ENCODE data around the gene C5orf63. TPM values are rescaled to one million over a fixed set of nuclear protein-coding genes. Genes with fewer than 3 reads are reported as not detected.
"Not testable (repeated sequence)": the region's sequence is repeated elsewhere in the genome, so short reads cannot be mapped to it uniquely, and the experiment has no call there.

Gene C5orf63
- total RNA-seq, 2 experiments from 2014 or later, result 9.5 TPM

DNA sequence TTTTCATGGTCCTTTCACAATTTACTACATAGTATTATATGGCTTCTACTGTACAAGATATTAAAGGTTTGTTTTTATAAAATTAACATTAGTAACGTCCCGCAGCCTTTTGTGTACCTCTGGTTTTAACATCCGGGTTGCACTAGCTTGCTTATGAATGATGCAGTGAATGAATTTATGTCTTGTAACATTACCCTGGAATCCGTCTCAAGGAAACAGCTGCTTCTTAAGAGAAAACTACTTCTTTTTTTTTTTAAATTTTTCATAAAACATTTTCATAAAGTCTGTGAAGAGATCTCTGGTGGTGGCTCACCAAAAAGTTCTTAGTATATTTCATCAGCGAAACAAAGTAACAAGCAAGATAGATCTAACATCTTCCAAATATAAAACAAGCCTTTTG is 66.6 kb downstream of the C5orf63 start:
- ChIA-PET POLR2A (no interaction called here), CTCF (interaction anchor here (0.7 kb wide), 1 partner anchor 862 kb away, joined by 3 read pairs; no protein-coding TSS in a partner anchor)
- Mint-ChIP-seq H3K4me1 (ENCODE audit: low read depth) (peaks cover 17% of the 10 kb centered on the region), H3K27ac (no peak overlapping the region), H3K4me3 (no peak overlapping the region), H3K36me3 (ENCODE audit: low read depth) (peaks cover 4% of the 10 kb centered on the region), H3K27me3 (no peaks in the 10 kb centered on the region), H3K9me3 (peaks cover 3% of the 10 kb centered on the region)
- ATAC-seq (no peak), DNase-seq (no peak)
- intact Hi-C loops (cut with micrococcal nuclease), result no loop called here
- TF ChIP-seq, protein P1, sequence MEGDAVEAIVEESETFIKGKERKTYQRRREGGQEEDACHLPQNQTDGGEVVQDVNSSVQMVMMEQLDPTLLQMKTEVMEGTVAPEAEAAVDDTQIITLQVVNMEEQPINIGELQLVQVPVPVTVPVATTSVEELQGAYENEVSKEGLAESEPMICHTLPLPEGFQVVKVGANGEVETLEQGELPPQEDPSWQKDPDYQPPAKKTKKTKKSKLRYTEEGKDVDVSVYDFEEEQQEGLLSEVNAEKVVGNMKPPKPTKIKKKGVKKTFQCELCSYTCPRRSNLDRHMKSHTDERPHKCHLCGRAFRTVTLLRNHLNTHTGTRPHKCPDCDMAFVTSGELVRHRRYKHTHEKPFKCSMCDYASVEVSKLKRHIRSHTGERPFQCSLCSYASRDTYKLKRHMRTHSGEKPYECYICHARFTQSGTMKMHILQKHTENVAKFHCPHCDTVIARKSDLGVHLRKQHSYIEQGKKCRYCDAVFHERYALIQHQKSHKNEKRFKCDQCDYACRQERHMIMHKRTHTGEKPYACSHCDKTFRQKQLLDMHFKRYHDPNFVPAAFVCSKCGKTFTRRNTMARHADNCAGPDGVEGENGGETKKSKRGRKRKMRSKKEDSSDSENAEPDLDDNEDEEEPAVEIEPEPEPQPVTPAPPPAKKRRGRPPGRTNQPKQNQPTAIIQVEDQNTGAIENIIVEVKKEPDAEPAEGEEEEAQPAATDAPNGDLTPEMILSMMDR (IDR thresholded peaks at IDR 0.05), result no peak

DNA sequence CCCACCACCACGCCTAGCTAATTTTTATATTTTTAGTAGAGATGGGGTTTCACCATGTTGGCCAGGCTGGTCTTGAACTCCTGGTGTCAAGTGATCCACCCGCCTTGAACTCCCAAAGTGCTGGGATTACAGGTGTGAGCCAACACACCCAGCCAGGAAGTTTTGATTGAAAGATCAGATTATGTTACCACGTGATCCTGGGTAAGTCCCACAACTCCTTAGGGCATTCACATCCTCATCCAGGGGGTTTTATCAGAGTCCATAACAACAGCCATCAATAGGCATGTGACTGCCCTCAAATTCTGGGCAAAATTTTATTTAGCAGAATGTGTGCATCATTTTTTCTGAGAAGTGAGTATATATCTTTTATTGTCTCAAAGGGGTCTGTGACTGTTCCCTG is 68.0 kb downstream of the C5orf63 start:
- H3K27ac Mint-ChIP-seq; H3K36me3 Mint-ChIP-seq (ENCODE audit: low read depth); POLR2A ChIA-PET; H3K4me3 Mint-ChIP-seq; CTCF ChIA-PET; H3K9me3 Mint-ChIP-seq; ATAC-seq; intact Hi-C loops (cut with micrococcal nuclease); H3K27me3 Mint-ChIP-seq; DNase-seq; H3K4me1 Mint-ChIP-seq (ENCODE audit: low read depth): not testable (repeated sequence)

DNA sequence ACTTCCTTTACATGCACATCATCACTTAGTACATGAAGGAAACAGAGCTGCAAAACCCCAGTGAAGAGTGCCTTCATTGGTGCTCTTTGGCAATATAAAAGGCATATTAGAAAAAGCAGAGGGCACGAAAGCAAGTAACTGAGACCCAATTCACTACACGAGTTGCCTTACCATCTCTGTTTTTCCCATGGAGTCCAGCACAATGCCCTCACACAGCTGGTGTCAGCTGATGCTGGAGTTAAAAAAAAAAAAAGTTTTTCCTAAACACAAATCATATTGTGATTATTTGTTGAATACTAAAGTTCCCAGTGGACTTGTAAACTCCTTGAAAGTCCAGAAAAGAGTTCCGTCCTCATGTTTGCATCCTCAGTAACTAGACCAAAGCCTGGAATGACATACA is 68.6 kb downstream of the C5orf63 start:
- no peak for ATAC-seq
- Mint-ChIP-seq H3K36me3 (ENCODE audit: low read depth) (no peaks in the 10 kb centered on the region), H3K4me3 (no peak overlapping the region), H3K9me3 (no peaks in the 10 kb centered on the region), H3K27me3 (no peaks in the 10 kb centered on the region), H3K4me1 (ENCODE audit: low read depth) (peaks cover 5% of the 10 kb centered on the region), H3K27ac (no peak overlapping the region)
- POLR2A ChIA-PET, result no interaction called here
- TF ChIP-seq, protein P1 (IDR thresholded peaks at IDR 0.05), result no peak
- intact Hi-C loops (cut with micrococcal nuclease), result no loop called here
- no peak for DNase-seq
- CTCF ChIA-PET, result no interaction called here

DNA sequence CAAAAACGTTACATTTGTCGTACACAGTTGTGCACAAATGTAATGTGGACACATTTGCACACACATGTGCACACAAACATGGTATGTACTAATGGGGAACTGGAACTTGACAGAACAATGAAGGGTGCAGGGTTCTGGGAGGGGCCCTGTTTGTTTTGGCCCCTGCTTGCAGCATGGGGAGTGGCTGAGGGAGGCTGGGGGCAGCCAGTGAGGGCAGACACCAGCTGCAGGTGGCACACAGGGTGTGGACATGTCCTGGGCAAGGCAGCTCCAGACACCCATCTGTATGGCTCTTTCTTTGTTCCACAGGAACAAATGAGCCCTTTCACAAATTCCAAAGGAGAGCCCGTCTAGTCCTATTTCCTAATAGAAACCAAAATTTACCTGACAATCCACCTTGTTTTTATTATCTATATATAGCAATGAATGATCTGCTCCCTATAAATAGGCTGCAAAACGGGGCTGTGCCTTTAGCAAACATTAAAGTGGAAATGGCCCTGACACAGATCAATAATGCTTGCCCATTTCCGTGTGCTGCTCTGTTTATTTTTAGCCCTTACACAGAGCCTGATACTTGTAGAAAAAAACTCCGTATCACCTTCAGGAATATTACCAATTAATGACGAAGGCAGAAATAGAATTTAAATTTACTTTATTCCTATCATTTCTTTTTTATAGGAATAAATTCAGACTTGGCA is 69.4 kb downstream of the C5orf63 start:
- Mint-ChIP-seq H3K4me1 (ENCODE audit: low read depth) (no peaks in the 10 kb centered on the region), H3K4me3 (no peak overlapping the region), H3K27ac (no peak overlapping the region), H3K36me3 (ENCODE audit: low read depth) (no peaks in the 10 kb centered on the region), H3K27me3 (no peaks in the 10 kb centered on the region), H3K9me3 (no peaks in the 10 kb centered on the region)
- ATAC-seq (no peak), DNase-seq (no peak)
- TF ChIP-seq, protein P1 (IDR thresholded peaks at IDR 0.05), result no peak
- intact Hi-C loops (cut with micrococcal nuclease), result no loop called here
- ChIA-PET CTCF (no interaction called here), POLR2A (no interaction called here)

DNA sequence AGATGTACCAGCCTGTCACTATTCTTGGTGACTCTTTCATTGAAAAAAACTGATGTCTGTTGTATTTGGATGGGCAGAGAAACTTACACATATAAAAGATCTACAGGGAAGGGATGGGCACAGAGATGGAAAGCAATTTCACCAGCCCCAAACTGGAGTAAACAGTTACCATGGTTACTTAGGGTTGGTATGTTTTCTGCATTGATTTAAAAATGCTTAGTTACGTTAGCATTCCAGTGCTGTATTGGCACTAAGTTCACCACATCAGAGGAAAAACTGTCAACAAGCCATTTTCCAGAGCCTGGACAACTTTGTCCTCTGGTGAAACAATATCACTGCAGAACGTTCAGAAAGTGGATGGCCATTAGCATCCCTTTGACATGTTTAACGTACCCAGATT is 70.9 kb downstream of the C5orf63 start:
- TF ChIP-seq, protein P1 (IDR thresholded peaks at IDR 0.05), result no peak
- intact Hi-C loops (cut with micrococcal nuclease), result no loop called here
- no peaks in the 10 kb centered on the region for H3K27me3 Mint-ChIP-seq
- H3K4me3 Mint-ChIP-seq, result no peak overlapping the region
- H3K36me3 Mint-ChIP-seq (ENCODE audit: low read depth), result no peaks in the 10 kb centered on the region
- ATAC-seq, result no peak
- no peaks in the 10 kb centered on the region for H3K4me1 Mint-ChIP-seq (ENCODE audit: low read depth)
- no peak for DNase-seq
- ChIA-PET POLR2A (no interaction called here), CTCF (no interaction called here)
- no peak overlapping the region for H3K27ac Mint-ChIP-seq
- no peaks in the 10 kb centered on the region for H3K9me3 Mint-ChIP-seq

All from activated CD8-positive, alpha-beta T cell treated with anti-CD3 and anti-CD28 coated beads for 36 hours (primary cell).